ENCODE measurements around the gene NOVA1.

GRCh38 chr14:26606729-26607312 lies 9.0 kb upstream of the NOVA1 start:
- no peak for TF ChIP-seq POLR2AphosphoS5 (IDR thresholded peaks at IDR 0.05; ENCODE audit: borderline replicate concordance, low read depth, low read length)
- TF ChIP-seq EZH2 (IDR thresholded peaks at IDR 0.05): no peak
- TF ChIP-seq FOXP2 (optimal IDR thresholded peaks at IDR 0.05; ENCODE audit: control extremely low read depth, extremely low read length, insufficient read depth): no peak
